ENCODE data around the gene NUP93.

The NUP93 gene

DNA sequence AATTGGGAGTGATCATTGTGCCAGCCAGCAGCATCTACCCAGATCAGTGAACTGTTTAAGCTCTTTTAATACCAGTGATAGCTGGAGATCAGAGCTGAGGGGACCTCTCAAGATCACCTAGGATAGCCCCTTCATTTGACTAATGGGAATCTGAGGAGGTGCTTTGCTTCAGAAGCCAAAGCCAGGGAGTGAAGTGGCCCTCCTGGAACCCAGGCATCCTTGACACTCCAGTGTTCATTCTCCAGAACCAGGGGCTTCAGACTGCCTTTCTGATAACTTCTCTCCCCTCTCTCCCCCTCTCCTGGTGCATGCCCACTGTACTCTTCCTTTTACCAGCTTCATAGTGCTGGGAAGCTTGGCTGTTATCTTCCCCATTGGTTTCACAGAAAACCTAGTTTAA lies 87.1 kb downstream of the NUP93 start:
- no peak for DNase-seq (ENCODE audit: low spot score)

- DNase-seq (ENCODE audit: low spot score): no peak
Observed at GRCh38 chr16:56817938-56818337, 88.0 kb downstream of the NUP93 start.

DNA sequence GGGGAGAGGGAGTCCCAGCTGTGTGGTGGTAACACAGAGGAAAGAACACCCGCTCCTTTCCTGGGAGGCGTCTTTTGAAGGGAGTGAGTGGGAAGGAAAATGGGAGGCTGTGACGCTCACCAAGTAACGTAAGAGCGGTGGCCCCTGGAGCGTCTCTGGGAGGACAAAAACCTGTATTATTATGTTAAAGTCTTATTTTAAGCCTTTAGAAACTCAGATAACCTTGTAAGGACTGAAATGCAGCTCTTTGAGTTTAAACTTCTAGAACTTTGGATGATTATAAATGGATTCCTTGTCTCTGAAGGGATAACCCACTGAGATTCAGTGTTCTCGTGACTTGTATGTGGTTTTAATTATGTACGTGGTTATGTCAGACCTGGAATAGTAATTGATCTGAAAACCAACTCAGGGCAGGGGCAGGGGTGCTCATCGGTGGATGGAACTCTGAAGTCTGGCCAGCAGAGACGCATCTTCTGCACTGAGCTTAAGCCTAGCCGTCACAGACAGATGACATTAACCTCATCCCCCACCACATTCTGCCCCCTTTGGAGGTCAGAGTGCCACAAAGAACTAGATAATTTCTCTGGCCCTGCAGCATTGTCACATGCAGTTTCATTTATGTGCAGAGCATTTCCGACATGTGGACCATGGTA lies 93.3 kb downstream of the NUP93 start:
- DNase-seq (ENCODE audit: low spot score): no peak

- no peak for DNase-seq (ENCODE audit: low spot score)
Observed at GRCh38 chr16:56824331-56824730, 94.4 kb downstream of the NUP93 start.

DNA sequence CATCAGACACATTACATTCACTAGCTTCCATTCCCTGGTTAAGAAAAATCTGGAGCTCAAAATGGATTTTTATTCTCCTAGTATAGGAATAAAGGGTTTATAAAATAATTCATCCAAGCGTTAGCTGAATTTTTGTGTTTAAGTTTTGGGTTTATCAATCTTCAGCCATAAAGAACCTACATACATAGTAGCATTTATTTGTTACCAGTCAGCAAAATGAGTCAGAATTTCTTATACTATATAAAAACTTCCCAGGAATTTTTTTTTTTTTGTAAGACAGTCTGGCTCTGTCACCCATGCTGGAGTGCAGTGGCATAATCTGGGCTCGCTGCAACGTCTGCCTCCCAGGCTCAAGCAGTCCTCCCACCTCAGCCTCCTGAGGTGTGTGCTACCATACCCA lies 94.9 kb downstream of the NUP93 start:
- DNase-seq (ENCODE audit: low spot score): no peak

DNA sequence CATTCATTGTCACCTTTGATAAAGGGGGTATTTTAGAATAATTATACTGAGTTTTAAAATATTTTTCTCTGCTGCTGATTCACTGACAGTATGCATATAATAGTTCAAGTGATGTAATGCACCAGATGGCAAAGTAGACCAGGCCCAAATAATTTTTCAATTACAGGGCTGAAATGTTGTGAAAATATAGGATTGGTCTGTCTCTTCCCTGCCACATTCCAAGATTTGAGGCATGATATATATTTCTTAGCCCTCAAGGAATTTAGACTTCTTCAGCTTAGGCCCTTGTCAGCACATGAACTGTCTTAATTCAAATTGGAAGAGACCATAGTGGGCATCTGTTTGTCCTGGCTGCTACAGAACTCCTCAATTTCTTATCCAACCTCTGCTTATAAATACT lies 95.9 kb downstream of the NUP93 start:
- no peak for DNase-seq (ENCODE audit: low spot score)

DNA sequence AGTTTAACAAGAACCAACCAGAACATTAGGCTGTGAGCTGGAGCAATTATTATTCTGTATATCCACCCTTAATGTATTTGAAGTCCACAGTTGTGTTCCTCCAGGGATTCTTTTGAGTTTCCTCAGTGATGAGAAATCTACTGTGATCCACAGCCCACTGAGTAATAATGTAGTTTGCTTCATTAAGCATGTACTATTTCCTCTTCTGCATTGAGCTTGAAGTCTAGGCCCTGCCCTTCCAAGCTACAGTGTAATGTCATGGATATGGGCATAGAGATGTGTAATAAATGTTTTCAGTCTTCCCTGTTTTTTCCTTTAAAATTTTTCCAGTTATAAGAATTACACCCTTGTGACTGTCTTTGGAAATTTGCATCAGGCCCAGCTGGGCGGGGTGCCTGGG lies 98.7 kb downstream of the NUP93 start:
- DNase-seq (ENCODE audit: low spot score): no peak

DNA sequence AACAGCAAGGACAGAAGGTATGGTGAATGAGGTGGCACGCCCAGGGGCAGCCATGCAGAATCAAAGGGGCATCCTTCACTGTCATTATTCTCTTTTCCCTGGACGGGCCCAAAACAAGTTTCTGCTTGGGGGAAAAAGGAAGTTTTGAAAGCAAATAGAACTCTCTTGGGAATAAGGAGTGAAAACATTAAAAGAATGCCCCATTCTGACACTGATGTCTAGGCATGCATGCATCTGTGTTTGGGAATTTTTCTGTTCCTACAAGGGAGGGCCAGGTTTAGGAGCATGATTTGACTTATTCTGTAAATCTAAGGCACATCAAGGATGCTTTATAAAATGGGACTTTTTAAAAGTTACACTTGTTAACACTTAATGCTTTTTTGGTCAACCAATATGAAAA lies 100.7 kb downstream of the NUP93 start:
- no peak for DNase-seq (ENCODE audit: low spot score)

GRCh38 chr16:56832768-56833167 lies 102.8 kb downstream of the NUP93 start:
- no peak for DNase-seq (ENCODE audit: low spot score)

GRCh38 chr16:56833243-56833970 lies 103.5 kb downstream of the NUP93 start:
- DNase-seq (ENCODE audit: low spot score): no peak

GRCh38 chr16:56835320-56835719 lies 105.4 kb downstream of the NUP93 start:
- no peak for DNase-seq (ENCODE audit: low spot score)

- no peak for DNase-seq (ENCODE audit: low spot score)
Observed at GRCh38 chr16:56836410-56837230, 106.7 kb downstream of the NUP93 start.

GRCh38 chr16:56838622-56839337 lies 108.9 kb downstream of the NUP93 start:
- no peak for DNase-seq (ENCODE audit: low spot score)

DNA sequence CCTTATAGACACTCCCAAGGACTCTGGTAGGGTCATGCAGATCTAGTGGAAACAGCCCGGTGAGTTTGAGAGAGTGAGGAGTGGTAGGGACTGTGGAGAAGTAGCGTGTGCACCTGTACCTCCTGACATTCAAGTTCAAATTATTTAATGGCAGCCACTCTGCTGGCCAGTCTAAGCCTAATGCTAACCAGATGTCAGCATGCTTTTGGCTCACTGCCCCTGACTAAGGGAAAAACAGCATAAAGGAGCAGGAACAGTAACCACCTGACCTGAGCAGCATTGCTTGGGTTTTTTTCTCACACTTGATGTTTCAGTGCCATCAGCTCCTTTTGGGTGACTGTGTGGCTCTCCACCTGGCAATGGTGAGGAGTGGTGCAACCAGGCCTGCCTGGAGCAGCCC lies 111.3 kb downstream of the NUP93 start:
- no peak for DNase-seq (ENCODE audit: low spot score)

DNA sequence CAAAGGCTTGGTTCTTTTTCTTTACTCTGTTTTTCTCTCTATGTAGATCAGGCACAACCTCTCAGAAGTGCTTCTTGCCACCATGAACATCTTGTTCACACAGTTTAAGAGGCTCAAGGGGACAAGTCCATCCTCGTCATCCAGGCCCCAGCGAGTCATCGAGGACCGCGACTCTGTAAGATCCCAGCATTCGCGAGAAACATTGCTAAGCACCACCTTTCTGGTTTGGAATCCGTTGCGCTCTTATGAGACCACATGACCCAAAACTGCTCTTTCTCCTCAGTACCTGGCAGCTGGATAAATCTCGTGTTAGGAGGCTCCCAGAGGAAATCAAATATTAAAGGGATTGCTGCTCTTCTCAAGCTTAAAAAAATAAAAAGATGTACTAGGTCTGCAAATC lies 111.7 kb downstream of the NUP93 start:
- no peak for DNase-seq (ENCODE audit: low spot score)

- no peak for DNase-seq (ENCODE audit: low spot score)
Observed at GRCh38 chr16:56842133-56842532, 112.2 kb downstream of the NUP93 start.

DNA sequence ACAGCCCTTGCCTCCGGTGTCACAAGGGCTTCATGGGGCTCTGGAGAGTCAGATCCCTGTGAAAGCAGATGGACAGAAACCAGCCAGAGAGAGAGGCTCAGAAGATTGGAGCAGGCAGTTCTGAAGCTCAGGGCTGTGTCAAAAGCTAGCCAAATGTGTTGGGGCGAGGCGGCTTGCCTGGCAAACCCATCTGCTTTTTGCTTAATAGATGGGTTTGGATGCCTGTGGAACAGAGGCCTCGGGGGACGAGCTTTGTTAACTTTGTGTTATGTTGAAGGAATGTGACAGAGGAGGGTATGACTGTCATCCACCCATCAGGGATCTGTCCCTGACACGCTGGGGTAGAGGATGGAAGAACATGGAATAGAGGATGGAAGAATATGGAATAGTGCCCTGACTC lies 114.1 kb downstream of the NUP93 start:
- DNase-seq (ENCODE audit: low spot score): no peak

DNA sequence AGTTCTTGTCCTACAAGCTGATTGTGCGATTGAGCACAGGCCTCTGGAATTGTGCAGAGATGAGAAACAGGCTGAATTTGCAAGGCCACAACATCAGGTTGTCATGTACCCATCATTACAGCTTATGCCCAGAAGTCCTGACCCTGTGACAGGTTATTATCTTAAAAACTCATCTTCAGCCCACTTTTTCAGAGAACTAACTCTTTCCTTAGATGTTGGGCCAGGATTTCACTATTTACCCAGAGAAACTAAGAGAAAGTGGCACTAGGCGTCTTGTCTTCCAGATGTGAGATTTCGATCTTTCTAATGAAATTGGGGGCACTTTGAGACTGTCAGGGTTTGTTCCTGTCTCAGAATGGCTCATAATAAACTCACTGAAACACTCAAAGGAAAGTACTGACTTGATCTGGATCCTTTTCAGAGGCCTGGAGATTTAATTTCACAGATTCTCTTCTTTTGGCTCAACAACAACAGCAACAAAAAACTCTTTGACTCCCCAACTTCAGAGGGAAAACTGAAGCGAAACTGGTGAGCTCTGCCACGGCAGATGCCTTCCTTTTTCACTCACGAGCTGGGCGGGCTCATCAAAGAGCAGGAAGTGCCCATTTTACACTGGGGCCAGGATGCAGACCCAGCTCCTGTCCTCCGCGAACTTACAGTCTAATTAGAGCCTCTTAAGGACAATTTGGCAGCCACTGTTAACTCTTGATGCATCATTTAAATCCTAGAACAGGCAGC lies 117.4 kb downstream of the NUP93 start:
- DNase-seq (ENCODE audit: low spot score): peak; percentile 14

DNA sequence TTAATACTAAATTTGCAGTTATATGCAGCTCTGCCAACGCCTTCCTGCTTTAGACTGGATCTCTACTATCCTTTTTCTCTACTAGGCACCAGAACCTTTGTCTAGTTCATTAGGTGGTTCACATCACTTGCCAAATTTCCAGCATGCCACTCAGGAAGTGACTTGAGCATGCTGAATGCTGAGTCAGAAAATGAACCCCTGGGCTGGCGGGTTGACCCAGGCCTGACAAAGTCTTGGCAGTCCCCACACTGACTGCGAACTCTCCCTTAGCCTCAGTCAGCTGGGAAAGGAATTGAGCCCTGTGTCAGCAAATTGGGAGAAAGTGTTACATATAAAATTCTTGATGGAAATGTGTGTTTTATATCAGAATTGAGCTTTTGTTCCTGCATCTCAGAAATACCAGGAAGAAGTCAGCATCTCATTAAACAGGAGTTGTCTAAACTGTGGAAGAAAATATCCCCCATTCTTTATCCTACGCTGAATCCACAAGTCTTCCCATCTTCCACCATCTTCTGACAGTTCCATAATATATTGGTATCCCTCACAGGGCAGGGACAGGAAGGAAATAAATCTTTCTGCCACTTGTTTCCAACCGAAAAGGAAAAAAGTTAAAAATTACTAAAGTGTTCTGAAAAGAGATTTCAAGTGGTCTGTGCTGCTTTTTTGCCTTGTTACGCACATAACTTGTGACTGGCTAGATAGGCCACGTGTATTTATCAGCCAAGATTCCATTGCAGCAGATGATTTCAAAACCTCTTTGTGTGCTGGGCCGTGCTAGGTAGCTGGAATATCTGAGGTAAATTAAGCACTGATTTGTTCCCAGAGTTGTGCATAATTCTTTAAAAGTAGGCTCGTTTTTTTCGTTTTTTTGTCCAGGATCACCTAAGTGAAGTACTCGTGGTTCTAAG lies 118.4 kb downstream of the NUP93 start:
- no peak for DNase-seq (ENCODE audit: low spot score)

GRCh38 chr16:56848955-56849689 lies 119.2 kb downstream of the NUP93 start:
- DNase-seq (ENCODE audit: low spot score): no peak

Data from CD4-positive, alpha-beta T cell treated with Interleukin-6 at 100 ng/mL for 8 hours (primary cell).